MM.1S (cell line): ENCODE data around the gene WNT3.

Experiments used
- DNase-seq: peaks from one replicate; pipeline ENCODE4 v3.0.0-alpha.2; 2015
- H2AFZ ChIP-seq: fragments of 300-600 bp; sonication (generic); 2 replicates; pipeline ENCODE4 v1.6.0; 2016; ENCODE audit warnings: antibody characterized with exemption, low read length
- H3F3A ChIP-seq: fragments of 300-600 bp; sonication (generic); 2 replicates; pipeline ENCODE4 v1.6.1; 2016; ENCODE audit warnings: mild to moderate bottlenecking, antibody characterized with exemption, low read length, moderate library complexity, mixed read lengths; ENCODE audit not compliant: insufficient read depth
- H3K27ac ChIP-seq: fragments of 300-600 bp; sonication (generic); 2 replicates; pipeline ENCODE4 v1.5.1; 2016; ENCODE audit warnings: mild to moderate bottlenecking, low read length
- H3K27me3 ChIP-seq: fragments of 300-600 bp; sonication (generic); replicated peaks from 2 replicates; pipeline ENCODE4 v1.6.0; 2016; ENCODE audit warnings: low read length; ENCODE audit not compliant: insufficient read depth
- H3K36me3 ChIP-seq: fragments of 300-600 bp; sonication (generic); replicated peaks from 2 replicates; pipeline ENCODE4 v1.6.1; 2016; ENCODE audit warnings: mild to moderate bottlenecking, low read length, mixed read lengths; ENCODE audit not compliant: insufficient read depth
- H3K4me1 ChIP-seq: fragments of 300-600 bp; sonication (generic); 2 replicates; pipeline ENCODE4 v1.6.1; 2016; ENCODE audit warnings: low read length, mixed read lengths
- H3K4me2 ChIP-seq: fragments of 300-600 bp; sonication (generic); 2 replicates; pipeline ENCODE4 v1.6.0; 2016; ENCODE audit warnings: low read depth, low read length
- H3K4me3 ChIP-seq: fragments of 300-600 bp; sonication (generic); 2 replicates; pipeline ENCODE4 v1.5.1; 2016; ENCODE audit warnings: low read length, mixed read lengths
- H3K79me2 ChIP-seq: fragments of 300-600 bp; sonication (generic); 2 replicates; pipeline ENCODE4 v1.6.1; 2016; ENCODE audit warnings: mixed run types, low read length, mixed read lengths
- H3K9ac ChIP-seq: fragments of 300-600 bp; sonication (generic); 2 replicates; pipeline ENCODE4 v1.6.1; 2016; ENCODE audit warnings: low read length, mixed read lengths
- H3K9me2 ChIP-seq: fragments of 300-600 bp; sonication (generic); replicated peaks from 2 replicates; pipeline ENCODE4 v1.6.1; 2016; ENCODE audit warnings: mild to moderate bottlenecking, low read length, mixed read lengths; ENCODE audit not compliant: insufficient read depth
- H3K9me3 ChIP-seq: fragments of 300-600 bp; sonication (generic); replicated peaks from 2 replicates; pipeline ENCODE4 v1.6.1; 2016; ENCODE audit warnings: mild to moderate bottlenecking, low read length, mixed read lengths; ENCODE audit not compliant: insufficient read depth
- H4K20me1 ChIP-seq: fragments of 300-600 bp; sonication (generic); 2 replicates; pipeline ENCODE4 v1.6.1; 2016; ENCODE audit warnings: mild to moderate bottlenecking, low read length, moderate library complexity, mixed read lengths; ENCODE audit not compliant: insufficient read depth
- EZH2 ChIP-seq: fragments of 300-600 bp; sonication (generic); optimal IDR thresholded peaks from 2 replicates; pipeline ENCODE3; 2017; ENCODE audit warnings: low read depth, mild to moderate bottlenecking, antibody characterized with exemption, low read length, mixed read lengths
- EZH2phosphoT487 ChIP-seq: fragments of 300-600 bp; sonication (generic); IDR thresholded peaks from 2 replicates; pipeline ENCODE4 v1.6.1; 2018; ENCODE audit warnings: antibody characterized with exemption, low read length
- TF ChIP-seq, protein P1 (sequence below): fragments of 300-600 bp; sonication (generic); IDR thresholded peaks from 2 replicates; pipeline ENCODE4 v1.5.1; 2016; ENCODE audit warnings: antibody characterized with exemption, low read length, mixed read lengths

Gene WNT3

DNA sequence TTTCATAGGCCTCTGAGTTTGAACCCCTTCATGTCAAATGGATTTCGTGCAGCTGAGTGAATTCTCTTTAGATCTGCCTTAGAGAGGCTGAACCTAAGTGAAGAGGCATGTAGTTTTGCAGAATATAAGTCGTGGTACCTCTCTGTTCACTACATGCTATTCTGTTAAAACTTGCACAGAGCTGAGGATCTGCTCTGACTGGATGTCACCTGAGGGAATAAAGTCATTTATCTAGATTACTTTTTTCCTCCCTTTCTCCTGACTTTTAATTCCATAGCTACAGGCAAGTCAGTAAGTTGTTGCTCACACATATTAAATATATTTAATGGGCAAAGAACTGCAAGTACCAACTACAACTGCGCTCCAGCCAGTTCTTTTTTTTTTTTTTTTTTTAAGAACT is 64.7 kb downstream of the WNT3 start:
- Histone ChIP-seq H3K36me3 (no peaks in the 10 kb centered on the region; the same call in 1 of the 2 replicates), H2AFZ (no peak overlapping the region), H3K4me1 (no peaks in the 10 kb centered on the region), H4K20me1 (no peaks in the 10 kb centered on the region), H3K4me3 (no peak overlapping the region), H3K27me3 (no peaks in the 10 kb centered on the region), H3K9me2 (no peaks in the 10 kb centered on the region), H3K9me3 (no peaks in the 10 kb centered on the region), H3K4me2 (no peak overlapping the region), H3K9ac (no peak overlapping the region), H3F3A (no peaks in the 10 kb centered on the region), H3K79me2 (no peaks in the 10 kb centered on the region), H3K27ac (no peak overlapping the region)
- TF ChIP-seq, protein P1, sequence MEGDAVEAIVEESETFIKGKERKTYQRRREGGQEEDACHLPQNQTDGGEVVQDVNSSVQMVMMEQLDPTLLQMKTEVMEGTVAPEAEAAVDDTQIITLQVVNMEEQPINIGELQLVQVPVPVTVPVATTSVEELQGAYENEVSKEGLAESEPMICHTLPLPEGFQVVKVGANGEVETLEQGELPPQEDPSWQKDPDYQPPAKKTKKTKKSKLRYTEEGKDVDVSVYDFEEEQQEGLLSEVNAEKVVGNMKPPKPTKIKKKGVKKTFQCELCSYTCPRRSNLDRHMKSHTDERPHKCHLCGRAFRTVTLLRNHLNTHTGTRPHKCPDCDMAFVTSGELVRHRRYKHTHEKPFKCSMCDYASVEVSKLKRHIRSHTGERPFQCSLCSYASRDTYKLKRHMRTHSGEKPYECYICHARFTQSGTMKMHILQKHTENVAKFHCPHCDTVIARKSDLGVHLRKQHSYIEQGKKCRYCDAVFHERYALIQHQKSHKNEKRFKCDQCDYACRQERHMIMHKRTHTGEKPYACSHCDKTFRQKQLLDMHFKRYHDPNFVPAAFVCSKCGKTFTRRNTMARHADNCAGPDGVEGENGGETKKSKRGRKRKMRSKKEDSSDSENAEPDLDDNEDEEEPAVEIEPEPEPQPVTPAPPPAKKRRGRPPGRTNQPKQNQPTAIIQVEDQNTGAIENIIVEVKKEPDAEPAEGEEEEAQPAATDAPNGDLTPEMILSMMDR = no peak
- TF ChIP-seq EZH2phosphoT487 (no peak), EZH2 (no peak)
- no peak for DNase-seq

- Histone ChIP-seq H3K4me1 (no peaks in the 10 kb centered on the region), H4K20me1 (no peaks in the 10 kb centered on the region), H3K9ac (no peak overlapping the region), H3F3A (no peaks in the 10 kb centered on the region), H3K4me2 (no peak overlapping the region), H3K9me2 (no peaks in the 10 kb centered on the region), H3K79me2 (no peaks in the 10 kb centered on the region), H2AFZ (no peak overlapping the region), H3K9me3 (no peaks in the 10 kb centered on the region), H3K36me3 (no peaks in the 10 kb centered on the region; the same call in 1 of the 2 replicates), H3K27me3 (no peaks in the 10 kb centered on the region), H3K4me3 (no peak overlapping the region), H3K27ac (no peak overlapping the region)
- DNase-seq = no peak
- TF ChIP-seq, protein P1 = no peak
- TF ChIP-seq EZH2phosphoT487 (no peak), EZH2 (no peak)
Measured at GRCh38 chr17:46751425-46751824, 67.1 kb downstream of the WNT3 start.

GRCh38 chr17:46745376-46745775 is 73.1 kb downstream of the WNT3 start:
- Histone ChIP-seq H3K4me1 (no peaks in the 10 kb centered on the region), H3F3A (no peaks in the 10 kb centered on the region), H3K4me2 (no peak overlapping the region), H3K27me3 (no peaks in the 10 kb centered on the region), H3K27ac (no peak overlapping the region), H3K9me3 (no peaks in the 10 kb centered on the region), H3K36me3 (no peaks in the 10 kb centered on the region), H3K4me3 (no peak overlapping the region), H2AFZ (no peak overlapping the region), H4K20me1 (no peaks in the 10 kb centered on the region), H3K9me2 (no peaks in the 10 kb centered on the region), H3K79me2 (no peaks in the 10 kb centered on the region), H3K9ac (no peak overlapping the region)
- DNase-seq = no peak
- TF ChIP-seq EZH2phosphoT487 (no peak), EZH2 (no peak)
- TF ChIP-seq, protein P1 = no peak

DNA sequence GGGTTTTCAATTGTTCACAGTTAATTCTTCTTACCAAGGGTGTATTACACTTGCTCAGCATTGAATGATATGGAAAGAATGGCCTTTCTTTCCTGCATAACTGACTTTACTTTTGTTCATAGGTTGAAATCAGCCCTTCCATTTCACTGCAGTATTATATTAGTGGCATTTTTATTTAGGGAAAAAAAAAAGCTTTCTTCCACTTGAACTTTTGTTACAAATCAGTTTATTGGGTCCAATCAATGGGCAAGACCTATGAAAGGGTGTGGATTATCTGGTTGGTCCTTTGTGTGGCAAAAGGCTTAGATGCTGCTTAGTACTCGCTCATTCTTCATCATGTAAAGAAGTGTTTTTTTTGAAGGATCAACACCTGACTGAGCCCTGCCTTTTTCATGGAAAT is 74.1 kb downstream of the WNT3 start:
- Histone ChIP-seq H4K20me1 (no peaks in the 10 kb centered on the region), H3K4me3 (no peak overlapping the region), H3K4me1 (no peaks in the 10 kb centered on the region), H3K9ac (no peak overlapping the region), H3K9me2 (no peaks in the 10 kb centered on the region), H3K9me3 (no peaks in the 10 kb centered on the region), H3K27me3 (no peaks in the 10 kb centered on the region), H3K27ac (no peak overlapping the region), H3F3A (no peaks in the 10 kb centered on the region), H3K36me3 (no peaks in the 10 kb centered on the region), H2AFZ (no peak overlapping the region), H3K79me2 (no peaks in the 10 kb centered on the region), H3K4me2 (no peak overlapping the region)
- DNase-seq = no peak
- TF ChIP-seq EZH2 = no peak
